Suprapubic skin (tissue), 4 donors: ENCODE results near the gene UQCRH. TPM values are rescaled to one million over a fixed set of nuclear protein-coding genes. Genes with fewer than 3 reads are reported as not detected.
"Not testable (repeated sequence)": the region's sequence is repeated elsewhere in the genome, so short reads cannot be mapped to it uniquely, and the experiment has no call there.

Experiments used
- DNase-seq, 2 donors: peaks; one replicate each; pipeline ENCODE4 v3.0.0-alpha.2; 2019; ENCODE audit warnings: low spot score in 2 of 2
- H3K27ac ChIP-seq: fragments of 200-600 bp; sonication (generic); one replicate; pipeline ENCODE4 v1.5.1; 2019
- H3K27me3 ChIP-seq: fragments of 200-600 bp; sonication (generic); one replicate; pipeline ENCODE4 v1.5.1; 2019
- H3K36me3 ChIP-seq: fragments of 200-600 bp; sonication (generic); one replicate; pipeline ENCODE4 v1.5.1; 2019
- H3K4me1 ChIP-seq: fragments of 200-600 bp; sonication (generic); one replicate; pipeline ENCODE4 v1.5.1; 2019
- H3K4me3 ChIP-seq: fragments of 200-600 bp; sonication (generic); one replicate; pipeline ENCODE4 v1.5.1; 2019; ENCODE audit warnings: mild to moderate bottlenecking
- H3K9me3 ChIP-seq: fragments of 200-600 bp; sonication (generic); one replicate; pipeline ENCODE4 v1.5.1; 2019
- EP300 ChIP-seq: sonication (generic); formaldehyde crosslinking; IDR thresholded peaks from one replicate; pipeline ENCODE4 v1.6.1; 2017; ENCODE audit warnings: antibody characterized with exemption
- POLR2A ChIP-seq, 2 donors: fragments of 450-650 bp; IDR thresholded peaks; one replicate each; pipeline ENCODE4 v1.6.1; 2017; ENCODE audit warnings: antibody characterized with exemption in 2 of 2, mild to moderate bottlenecking in 2 of 2, moderate library complexity in 2 of 2
- POLR2AphosphoS5 ChIP-seq, 3 donors: sonication (generic); formaldehyde crosslinking; IDR thresholded peaks; one replicate each; pipeline ENCODE4 v1.6.1; 2017; ENCODE audit warnings: antibody characterized with exemption in 3 of 3
- WGBS: methylation state at CpG from one replicate; pipeline ENCODE4 v1.1.5; 2018; 5-methylcytosine and 5-hydroxymethylcytosine counted together
- total RNA-seq, 4 donors: library from RNA; depleted of rRNA; stranded (reverse); fragments of >200 nt; gene quantifications; one replicate each; pipeline ENCODE4 v1.1.0, GENCODE V29; 2016
- TF ChIP-seq, protein P1 (sequence below), 2 donors: fragments of 200-600 bp in 1 of 2; fragments of 450-650 bp in 1 of 2; sonication (generic) in 1 of 2; IDR thresholded peaks; one replicate each; pipeline ENCODE4 v1.5.1; 2016 to 2019; ENCODE audit warnings: antibody characterized with exemption in 2 of 2, mild to moderate bottlenecking in 1 of 2, moderate library complexity in 1 of 2

Gene UQCRH
- total RNA-seq, 4 donors from 2014 or later, result 182 to 399 (median 283) TPM

DNA sequence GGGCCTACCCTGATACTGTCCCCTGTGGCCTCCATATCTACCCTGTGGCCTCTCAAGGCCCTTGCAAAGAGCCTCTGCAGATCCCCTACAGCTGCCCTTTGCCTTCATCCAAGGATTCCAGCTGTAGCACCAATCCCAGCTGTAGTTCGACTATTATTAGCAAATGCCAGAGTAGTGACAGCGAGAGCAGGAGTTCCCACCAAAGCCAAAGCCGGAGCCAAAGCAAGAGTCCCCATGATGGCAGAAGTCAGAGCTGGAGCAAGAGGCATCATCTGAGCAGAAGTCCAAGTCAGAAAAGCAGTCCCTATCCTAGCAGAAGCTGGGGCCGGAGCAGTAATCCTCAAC is 39.8 kb downstream of the UQCRH start:
- TF ChIP-seq, protein P1, sequence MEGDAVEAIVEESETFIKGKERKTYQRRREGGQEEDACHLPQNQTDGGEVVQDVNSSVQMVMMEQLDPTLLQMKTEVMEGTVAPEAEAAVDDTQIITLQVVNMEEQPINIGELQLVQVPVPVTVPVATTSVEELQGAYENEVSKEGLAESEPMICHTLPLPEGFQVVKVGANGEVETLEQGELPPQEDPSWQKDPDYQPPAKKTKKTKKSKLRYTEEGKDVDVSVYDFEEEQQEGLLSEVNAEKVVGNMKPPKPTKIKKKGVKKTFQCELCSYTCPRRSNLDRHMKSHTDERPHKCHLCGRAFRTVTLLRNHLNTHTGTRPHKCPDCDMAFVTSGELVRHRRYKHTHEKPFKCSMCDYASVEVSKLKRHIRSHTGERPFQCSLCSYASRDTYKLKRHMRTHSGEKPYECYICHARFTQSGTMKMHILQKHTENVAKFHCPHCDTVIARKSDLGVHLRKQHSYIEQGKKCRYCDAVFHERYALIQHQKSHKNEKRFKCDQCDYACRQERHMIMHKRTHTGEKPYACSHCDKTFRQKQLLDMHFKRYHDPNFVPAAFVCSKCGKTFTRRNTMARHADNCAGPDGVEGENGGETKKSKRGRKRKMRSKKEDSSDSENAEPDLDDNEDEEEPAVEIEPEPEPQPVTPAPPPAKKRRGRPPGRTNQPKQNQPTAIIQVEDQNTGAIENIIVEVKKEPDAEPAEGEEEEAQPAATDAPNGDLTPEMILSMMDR (IDR thresholded peaks at IDR 0.05), result no peak
- TF ChIP-seq EP300, result no peak
- TF ChIP-seq POLR2A (IDR thresholded peaks at IDR 0.05), result no peak
- TF ChIP-seq POLR2AphosphoS5 (IDR thresholded peaks at IDR 0.05), result no peak
- no peak overlapping the region for H3K27ac ChIP-seq
- peaks cover 52% of the 10 kb centered on the region for H3K36me3 ChIP-seq
- no peaks in the 10 kb centered on the region for H3K27me3 ChIP-seq
- H3K4me1 ChIP-seq, result peaks cover 14% of the 10 kb centered on the region
- DNase-seq, result peak in 1 of 2 donors; percentile 41
- no peak overlapping the region for H3K4me3 ChIP-seq
- no peaks in the 10 kb centered on the region for H3K9me3 ChIP-seq
- WGBS, result 80% methylated on average over 4 of the region's 4 CpGs

DNA sequence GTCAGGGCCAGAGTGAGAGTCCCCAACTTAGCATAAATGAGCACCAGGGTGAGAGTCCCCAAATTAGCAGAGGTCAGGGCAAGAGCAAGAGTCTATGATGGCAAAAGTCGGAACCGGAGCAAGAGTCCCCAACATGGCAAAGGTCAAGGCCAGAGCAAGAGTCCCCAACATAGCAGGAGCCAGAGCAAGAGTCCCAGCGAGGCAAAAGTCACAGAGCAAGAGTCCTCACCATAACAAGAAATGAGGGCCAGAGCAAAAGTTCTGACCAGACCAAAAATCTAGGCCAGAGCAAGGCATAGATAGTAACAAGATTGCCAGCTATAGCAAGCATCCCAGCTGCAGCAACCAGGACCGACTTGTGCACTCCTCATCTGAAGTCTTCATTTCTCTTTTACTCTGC is 40.2 kb downstream of the UQCRH start:
- peaks cover 14% of the 10 kb centered on the region for H3K4me1 ChIP-seq
- peaks cover 52% of the 10 kb centered on the region for H3K36me3 ChIP-seq
- no peaks in the 10 kb centered on the region for H3K9me3 ChIP-seq
- H3K4me3 ChIP-seq, result no peak overlapping the region
- DNase-seq, result peak in 1 of 2 donors; percentile 26
- TF ChIP-seq POLR2A (IDR thresholded peaks at IDR 0.05), result no peak
- TF ChIP-seq, protein P1 (IDR thresholded peaks at IDR 0.05), result no peak
- no peak for TF ChIP-seq EP300
- no peak for TF ChIP-seq POLR2AphosphoS5 (IDR thresholded peaks at IDR 0.05)
- H3K27me3 ChIP-seq, result no peaks in the 10 kb centered on the region
- no peak overlapping the region for H3K27ac ChIP-seq
- WGBS, result 91% methylated on average over 4 of the region's 4 CpGs

DNA sequence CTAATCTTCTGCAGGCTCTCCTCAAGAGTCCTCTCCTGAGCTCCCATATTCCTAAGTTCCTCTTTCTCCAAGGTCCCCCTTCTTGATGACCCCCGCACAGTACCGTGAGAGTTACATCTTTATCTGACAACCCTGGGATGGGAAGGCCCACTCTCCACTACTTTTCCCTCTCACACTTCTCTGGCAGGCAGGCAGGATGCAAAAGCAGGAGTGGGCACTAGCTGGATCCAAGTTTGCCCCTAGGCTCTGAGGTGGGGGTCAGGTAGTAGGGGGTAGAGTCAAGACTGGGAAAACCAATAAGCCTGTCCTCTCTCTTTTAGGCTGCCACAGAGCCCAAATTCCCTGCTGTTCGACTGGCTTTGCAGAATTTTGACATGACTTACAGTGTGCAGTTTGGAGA is 41.0 kb downstream of the UQCRH start:
- TF ChIP-seq, protein P1 (IDR thresholded peaks at IDR 0.05), result no peak
- TF ChIP-seq POLR2AphosphoS5 (IDR thresholded peaks at IDR 0.05) (no peak), EP300 (no peak), POLR2A (IDR thresholded peaks at IDR 0.05) (no peak)
- WGBS, result 92% methylated on average over 3 of the region's 3 CpGs
- Histone ChIP-seq H3K36me3 (peaks cover 59% of the 10 kb centered on the region), H3K4me3 (no peak overlapping the region), H3K4me1 (peaks cover 12% of the 10 kb centered on the region), H3K9me3 (no peaks in the 10 kb centered on the region), H3K27ac (no peak overlapping the region), H3K27me3 (no peaks in the 10 kb centered on the region)
- peak in 1 of 2 donors; percentile 56 for DNase-seq

DNA sequence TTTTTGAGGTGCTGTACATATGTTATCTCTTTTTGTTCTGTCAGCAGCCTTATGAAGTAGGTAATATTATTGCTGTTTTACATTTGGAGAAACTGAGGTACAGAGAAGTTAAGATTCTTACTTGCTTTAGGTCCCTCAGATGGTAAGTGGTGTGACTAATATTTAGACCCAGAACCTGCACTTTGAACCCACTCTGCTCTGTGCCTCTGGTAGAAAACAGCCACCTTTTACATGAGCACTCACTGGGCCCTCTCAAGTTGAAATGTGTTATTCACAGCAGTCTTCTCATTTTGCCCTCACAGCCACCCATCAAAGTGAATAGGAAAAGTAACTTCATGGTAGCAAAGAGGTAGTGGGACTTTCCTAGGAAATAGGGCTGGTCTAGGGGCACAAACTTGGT is 41.8 kb downstream of the UQCRH start:
- peaks cover 67% of the 10 kb centered on the region for H3K36me3 ChIP-seq
- TF ChIP-seq POLR2AphosphoS5 (IDR thresholded peaks at IDR 0.05) (no peak), POLR2A (IDR thresholded peaks at IDR 0.05) (no peak), EP300 (no peak)
- TF ChIP-seq, protein P1 (IDR thresholded peaks at IDR 0.05), result no peak
- H3K4me3 ChIP-seq, result no peak overlapping the region
- no peak for DNase-seq
- H3K4me1 ChIP-seq, result peaks cover 11% of the 10 kb centered on the region
- no peak overlapping the region for H3K27ac ChIP-seq
- no peaks in the 10 kb centered on the region for H3K9me3 ChIP-seq
- H3K27me3 ChIP-seq, result no peaks in the 10 kb centered on the region

DNA sequence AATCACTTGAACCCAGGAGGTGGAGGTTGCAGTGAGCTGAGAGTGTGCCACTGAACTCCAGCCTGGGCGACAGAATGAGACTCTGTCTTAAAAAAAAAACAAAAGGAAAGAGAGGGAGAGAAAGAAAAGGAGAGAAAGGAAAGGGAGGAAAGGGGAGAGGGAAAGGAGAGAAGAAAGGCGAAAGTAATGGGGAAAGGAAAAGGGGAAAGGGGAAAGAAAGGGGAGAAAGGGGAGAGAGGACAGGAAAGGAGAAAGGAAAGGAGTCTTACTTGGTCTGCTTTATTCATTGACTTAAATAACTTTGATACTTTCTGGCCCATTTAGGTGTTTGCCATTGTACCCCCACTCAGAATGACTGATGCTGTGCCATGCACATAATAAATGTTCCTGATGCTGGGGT is 48.9 kb downstream of the UQCRH start:
- Histone ChIP-seq H3K4me1 (no peaks in the 10 kb centered on the region), H3K9me3 (no peaks in the 10 kb centered on the region), H3K36me3 (peaks cover 89% of the 10 kb centered on the region), H3K27me3 (no peaks in the 10 kb centered on the region), H3K4me3 (no peak overlapping the region), H3K27ac (no peak overlapping the region)
- 100% methylated on average over 2 of the region's 2 CpGs for WGBS
- TF ChIP-seq EP300, result no peak
- TF ChIP-seq, protein P1 (IDR thresholded peaks at IDR 0.05), result no peak
- TF ChIP-seq POLR2A (IDR thresholded peaks at IDR 0.05), result no peak
- TF ChIP-seq POLR2AphosphoS5 (IDR thresholded peaks at IDR 0.05), result no peak
- DNase-seq, result no peak

DNA sequence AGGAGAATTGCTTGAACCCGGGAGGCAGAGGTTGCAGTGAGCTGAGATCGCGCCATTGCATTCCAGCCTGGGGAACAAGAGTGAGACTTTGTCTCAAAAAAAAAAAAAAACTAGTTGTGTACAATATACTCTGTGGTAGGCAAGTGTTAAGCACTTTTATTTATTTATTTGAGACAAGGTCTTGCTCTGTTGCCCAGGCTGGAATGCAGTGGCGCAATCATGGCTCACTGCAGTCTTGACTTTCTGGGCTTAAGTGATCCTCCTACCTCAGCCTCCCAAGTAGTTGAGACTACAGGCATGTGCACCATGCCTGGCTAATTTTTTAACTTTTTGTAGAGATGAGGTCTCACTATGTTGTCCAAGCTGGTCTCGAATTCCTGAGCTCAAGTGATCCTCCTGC is 52.4 kb downstream of the UQCRH start:
- WGBS, result 84% methylated on average over 5 of the region's 5 CpGs
- H3K4me3 ChIP-seq, H3K27me3 ChIP-seq, H3K27ac ChIP-seq, H3K4me1 ChIP-seq, H3K9me3 ChIP-seq: not testable (repeated sequence)
- peak in 1 of 2 donors; percentile 13 for DNase-seq
- peaks cover 91% of the 10 kb centered on the region for H3K36me3 ChIP-seq
